Ishikawa (cell line): ENCODE results near the gene VAMP7.

Source experiments
- CEBPB ChIP-seq: IDR thresholded peaks from 2 replicates; pipeline ENCODE4 v1.6.1; 2012
- CREB1 ChIP-seq: IDR thresholded peaks from 2 replicates; pipeline ENCODE4 v1.6.1; 2012; ENCODE audit warnings: low read depth
- EGR1 ChIP-seq: IDR thresholded peaks from 2 replicates; pipeline ENCODE4 v1.6.1; 2012
- EP300 ChIP-seq: IDR thresholded peaks from 2 replicates; pipeline ENCODE4 v1.6.1; 2012; ENCODE audit warnings: borderline replicate concordance
- FOXM1 ChIP-seq: IDR thresholded peaks from 2 replicates; pipeline ENCODE4 v1.6.1; 2012; ENCODE audit warnings: low read depth, borderline replicate concordance
- MAX ChIP-seq: IDR thresholded peaks from 2 replicates; pipeline ENCODE4 v1.6.1; 2012
- NFIC ChIP-seq: IDR thresholded peaks from 2 replicates; pipeline ENCODE4 v1.6.1; 2012
- RAD21 ChIP-seq: IDR thresholded peaks from 2 replicates; pipeline ENCODE4 v1.6.1; 2012; ENCODE audit warnings: low read depth
- REST ChIP-seq: IDR thresholded peaks from 2 replicates; pipeline ENCODE4 v1.6.1; 2012; ENCODE audit warnings: low read depth, mild to moderate bottlenecking
- TAF1 ChIP-seq: IDR thresholded peaks from 2 replicates; pipeline ENCODE4 v1.6.1; 2012; ENCODE audit warnings: low read depth, mild to moderate bottlenecking
- TCF12 ChIP-seq: IDR thresholded peaks from 2 replicates; pipeline ENCODE4 v1.6.1; 2012; ENCODE audit warnings: low read depth
- TEAD4 ChIP-seq: IDR thresholded peaks from 2 replicates; pipeline ENCODE4 v1.6.1; 2012
- USF1 ChIP-seq: IDR thresholded peaks from 2 replicates; pipeline ENCODE4 v1.6.1; 2012
- YY1 ChIP-seq: IDR thresholded peaks from 2 replicates; pipeline ENCODE4 v1.6.1; 2012; ENCODE audit warnings: low read depth
- ZBTB7A ChIP-seq: IDR thresholded peaks from 2 replicates; pipeline ENCODE4 v1.6.1; 2012; ENCODE audit warnings: low read depth

The VAMP7 gene

GRCh38 chrX:155957843-155958242 lies 76.7 kb downstream of the VAMP7 start:
- no peak for TF ChIP-seq TEAD4
- no peak for TF ChIP-seq REST
- no peak for TF ChIP-seq NFIC
- no peak for TF ChIP-seq EGR1
- TF ChIP-seq YY1, result no peak
- TF ChIP-seq EP300, result no peak
- no peak for TF ChIP-seq FOXM1
- no peak for TF ChIP-seq MAX

GRCh38 chrX:155959018-155959587 lies 78.0 kb downstream of the VAMP7 start:
- TF ChIP-seq CREB1 (no peak), NFIC (no peak), TCF12 (no peak), TEAD4 (no peak), EGR1 (no peak), USF1 (no peak), EP300 (no peak)

GRCh38 chrX:155962906-155963305 lies 81.8 kb downstream of the VAMP7 start:
- TF ChIP-seq CREB1 (no peak), EGR1 (no peak), NFIC (no peak), TAF1 (no peak), REST (no peak), TCF12 (no peak), FOXM1 (no peak), YY1 (no peak), TEAD4 (no peak), RAD21 (no peak), EP300 (no peak)

GRCh38 chrX:155966876-155967275 lies 85.7 kb downstream of the VAMP7 start:
- TF ChIP-seq CREB1 (no peak), TEAD4 (no peak), USF1 (no peak), MAX (no peak), TAF1 (no peak), EP300 (no peak), CEBPB (no peak), FOXM1 (no peak), ZBTB7A (no peak), EGR1 (no peak), TCF12 (no peak), NFIC (no peak), REST (no peak), YY1 (no peak)

GRCh38 chrX:155967653-155968325 lies 86.6 kb downstream of the VAMP7 start:
- no peak for TF ChIP-seq USF1
- TF ChIP-seq YY1, result no peak
